ENCODE data around the gene QTRT2. TPM values are rescaled to one million over a fixed set of nuclear protein-coding genes. Genes with fewer than 3 reads are reported as not detected.

QTRT2 gene
- total RNA-seq, 1 experiment from 2014 or later = 84.1 TPM

- no peak overlapping the region for H3K4ac ChIP-seq (ENCODE audit: low read depth, low read length)
- H3K9me3 Mint-ChIP-seq = no peaks in the 10 kb centered on the region
- no peaks in the 10 kb centered on the region for H3K79me2 ChIP-seq (ENCODE audit: insufficient read depth, low read length)
- no peaks in the 10 kb centered on the region for H3K79me1 ChIP-seq (ENCODE audit: insufficient read depth, low read depth, low read length, poor library complexity, severe bottlenecking)
- H2BK120ac ChIP-seq (ENCODE audit: low read depth, low read length, poor library complexity, severe bottlenecking) = no peak overlapping the region
- no peak overlapping the region for H2AFZ ChIP-seq (ENCODE audit: low read length)
- no peak overlapping the region for H3K27ac ChIP-seq (ENCODE audit: insufficient read length, low read depth, low read length)
- H3K36me3 Mint-ChIP-seq (ENCODE audit: insufficient read depth in 1 of 3, low read depth in 3 of 3) = peaks cover 51 to 95% (median 71%) of the 10 kb centered on the region in 3 experiments
- H3K56ac ChIP-seq (ENCODE audit: insufficient read length, low read depth, low read length) = no peak overlapping the region
- H3K27ac Mint-ChIP-seq = no peak overlapping the region
- H3K4me2 ChIP-seq (ENCODE audit: insufficient read depth, insufficient read length, low read length) = no peak overlapping the region
- DNase-seq = no peak
- H3K4me3 Mint-ChIP-seq = no peak overlapping the region
- H3K27me3 Mint-ChIP-seq (ENCODE audit: low read depth) = no peaks in the 10 kb centered on the region
- H3K9me3 ChIP-seq (ENCODE audit: control insufficient read depth, low read depth, low read length) = no peaks in the 10 kb centered on the region
- H3T11ph ChIP-seq (ENCODE audit: low read length) = no peak overlapping the region
- H3K27me3 ChIP-seq (ENCODE audit: insufficient read depth, low read length) = no peaks in the 10 kb centered on the region; the same call in 1 of the 2 replicates
- H3K9ac ChIP-seq (ENCODE audit: extremely low read depth, insufficient read length, low read length) = no peak overlapping the region
- H2AK5ac ChIP-seq (ENCODE audit: insufficient read length, low read length) = no peak overlapping the region
- H2BK20ac ChIP-seq (ENCODE audit: low read depth, low read length, poor library complexity, severe bottlenecking) = no peak overlapping the region
- WGBS (ENCODE audit: extremely low coverage, insufficient read length, low lambda C conversion rate) = no CpG with 5 or more reads among the region's 5 CpGs
- no peaks in the 10 kb centered on the region for H4K20me1 ChIP-seq (ENCODE audit: control insufficient read depth, insufficient read depth, insufficient read length)
- no peak overlapping the region for H2BK5ac ChIP-seq (ENCODE audit: insufficient read length, low read length)
- H3K23me2 ChIP-seq (ENCODE audit: insufficient read length, low read depth, low read length, poor library complexity, severe bottlenecking) = no peaks in the 10 kb centered on the region
- no peak overlapping the region for H4K8ac ChIP-seq (replicated peaks; ENCODE audit: insufficient read length, low read depth, low read length)
- H3K4me1 Mint-ChIP-seq = no peaks in the 10 kb centered on the region
- no peak overlapping the region for H4K5ac ChIP-seq (ENCODE audit: insufficient read length, low read depth, low read length)
- no peak for TF ChIP-seq CTCF (conservative IDR thresholded peaks at IDR 0.05)
- no peak overlapping the region for H3K23ac ChIP-seq (ENCODE audit: insufficient read length, low read depth, low read length)
- no peaks in the 10 kb centered on the region for H3K4me1 ChIP-seq (ENCODE audit: insufficient read depth, low read length)
- H2BK12ac ChIP-seq (ENCODE audit: insufficient read length, low read depth, low read length) = no peak overlapping the region
- H2BK15ac ChIP-seq (ENCODE audit: low read depth, low read length) = no peak overlapping the region
- H3K14ac ChIP-seq (ENCODE audit: insufficient read depth, low read length) = no peak overlapping the region
- H4K91ac ChIP-seq (ENCODE audit: insufficient read length, low read depth, low read length) = no peak overlapping the region
- no peak overlapping the region for H3K18ac ChIP-seq (ENCODE audit: insufficient read length, low read depth, low read length)
Observed at GRCh38 chr3:114079761-114080160, 23.2 kb downstream of the QTRT2 start.

Data from H9 (cell line).